Measurements from ENCODE around the gene ARMC9. TPM values are rescaled to one million over a fixed set of nuclear protein-coding genes. Genes with fewer than 3 reads are reported as not detected.

ARMC9 gene
- total RNA-seq, 1 donor: 189 TPM

DNA sequence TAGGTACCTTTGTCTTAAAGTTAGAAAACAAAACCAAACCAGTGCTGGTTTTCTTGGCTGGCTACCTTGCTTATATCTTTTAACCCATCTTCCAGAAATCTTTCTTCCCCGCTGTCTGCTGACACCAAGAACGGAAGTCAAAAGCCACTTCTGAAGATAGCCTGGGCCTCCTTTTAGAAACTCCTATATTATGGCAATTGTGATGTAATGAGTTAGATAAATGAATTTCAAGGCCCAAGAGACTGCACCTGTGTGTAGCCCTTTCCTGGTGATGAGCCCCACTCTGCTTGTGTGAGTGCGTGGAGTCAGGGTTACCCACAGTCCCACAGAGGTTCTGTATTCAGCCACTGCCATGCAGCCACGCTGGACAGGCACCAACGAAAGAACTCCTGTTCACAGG, 60.7 kb downstream of the ARMC9 start:
- no peak overlapping the region for H3K4me3 ChIP-seq (ENCODE audit: low read depth, low read length)
- TF ChIP-seq, protein P1, sequence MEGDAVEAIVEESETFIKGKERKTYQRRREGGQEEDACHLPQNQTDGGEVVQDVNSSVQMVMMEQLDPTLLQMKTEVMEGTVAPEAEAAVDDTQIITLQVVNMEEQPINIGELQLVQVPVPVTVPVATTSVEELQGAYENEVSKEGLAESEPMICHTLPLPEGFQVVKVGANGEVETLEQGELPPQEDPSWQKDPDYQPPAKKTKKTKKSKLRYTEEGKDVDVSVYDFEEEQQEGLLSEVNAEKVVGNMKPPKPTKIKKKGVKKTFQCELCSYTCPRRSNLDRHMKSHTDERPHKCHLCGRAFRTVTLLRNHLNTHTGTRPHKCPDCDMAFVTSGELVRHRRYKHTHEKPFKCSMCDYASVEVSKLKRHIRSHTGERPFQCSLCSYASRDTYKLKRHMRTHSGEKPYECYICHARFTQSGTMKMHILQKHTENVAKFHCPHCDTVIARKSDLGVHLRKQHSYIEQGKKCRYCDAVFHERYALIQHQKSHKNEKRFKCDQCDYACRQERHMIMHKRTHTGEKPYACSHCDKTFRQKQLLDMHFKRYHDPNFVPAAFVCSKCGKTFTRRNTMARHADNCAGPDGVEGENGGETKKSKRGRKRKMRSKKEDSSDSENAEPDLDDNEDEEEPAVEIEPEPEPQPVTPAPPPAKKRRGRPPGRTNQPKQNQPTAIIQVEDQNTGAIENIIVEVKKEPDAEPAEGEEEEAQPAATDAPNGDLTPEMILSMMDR (IDR thresholded peaks at IDR 0.05; ENCODE audit: insufficient read depth, low read depth, low read length): no peak
- no peak for DNase-seq (ENCODE audit: low read depth)

DNA sequence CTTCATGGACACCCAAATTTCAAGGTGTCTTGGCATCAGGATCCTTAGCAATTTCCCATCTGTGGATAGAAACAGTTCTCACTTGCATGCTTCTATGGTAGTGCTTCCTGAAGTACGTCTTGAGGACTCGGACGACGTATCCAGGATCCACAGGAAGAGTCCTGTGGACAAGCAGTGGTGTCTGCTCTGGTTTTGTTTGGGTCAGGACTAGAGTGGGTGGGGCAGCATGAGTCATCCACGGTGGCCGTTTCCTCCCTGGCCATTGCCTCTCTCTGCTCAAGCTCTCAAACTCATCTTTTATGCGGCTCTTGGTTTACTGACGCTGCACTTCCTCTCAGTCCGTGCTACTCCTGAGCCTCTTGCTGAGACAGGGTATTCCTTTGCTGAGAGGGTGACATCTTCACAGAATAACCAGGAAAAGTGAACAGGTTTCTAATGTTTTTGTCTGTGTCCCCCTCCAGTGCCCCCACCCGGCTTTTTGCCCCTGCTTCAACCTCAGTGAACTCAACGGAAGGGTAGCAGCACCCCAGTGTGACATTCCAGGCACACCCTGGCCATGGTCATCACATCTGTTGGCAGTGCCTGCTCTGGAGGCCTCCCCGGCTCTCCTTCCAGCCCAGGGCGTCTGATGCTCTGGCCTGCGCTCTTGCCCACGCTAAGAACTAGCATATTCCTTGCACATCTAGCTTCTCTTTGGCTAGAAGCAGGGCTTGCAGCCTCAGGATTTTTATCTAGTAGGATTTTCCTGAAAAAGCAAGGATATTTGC, 62.2 kb downstream of the ARMC9 start:
- no peak overlapping the region for H3K4me3 ChIP-seq (ENCODE audit: low read depth, low read length)
- TF ChIP-seq, protein P1 (IDR thresholded peaks at IDR 0.05; ENCODE audit: insufficient read depth, low read depth, low read length): no peak
- DNase-seq (ENCODE audit: low read depth): peak; percentile 27

DNA sequence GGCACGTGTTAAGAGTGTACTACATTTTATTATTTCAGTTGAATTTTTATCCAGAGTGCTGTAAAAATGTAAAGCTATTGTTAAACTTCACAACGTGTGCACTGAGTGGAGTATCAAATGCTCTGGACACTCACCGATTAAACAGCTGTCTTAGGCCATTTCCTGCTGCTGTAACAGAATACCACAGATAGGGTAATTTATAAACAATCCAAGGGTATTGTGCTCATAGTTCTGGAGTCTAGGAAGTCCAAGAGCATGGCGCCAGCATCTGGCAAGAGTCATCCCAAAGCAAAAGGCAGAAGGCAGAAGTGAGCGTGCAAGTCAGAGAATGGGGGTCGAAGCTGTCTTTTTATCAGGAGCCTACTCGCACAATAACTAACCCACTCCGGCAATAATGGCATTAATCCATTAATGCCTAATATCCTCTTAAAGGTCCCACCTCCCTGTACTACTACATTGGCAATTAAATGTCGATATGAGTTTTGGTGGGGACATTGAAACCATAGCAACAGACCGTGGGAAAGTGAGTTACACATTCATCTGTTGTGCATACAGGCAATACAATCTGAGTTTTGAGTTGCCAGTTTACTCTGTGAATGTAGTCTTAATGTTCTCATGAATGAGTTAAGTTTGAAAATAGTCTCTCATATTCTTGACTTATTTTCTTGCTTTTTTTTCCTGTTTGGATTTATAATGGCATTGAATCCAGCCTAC, 64.8 kb downstream of the ARMC9 start:
- no peak for DNase-seq (ENCODE audit: low read depth)
- H3K4me3 ChIP-seq (ENCODE audit: low read depth, low read length): no peak overlapping the region
- TF ChIP-seq, protein P1 (IDR thresholded peaks at IDR 0.05; ENCODE audit: insufficient read depth, low read depth, low read length): no peak

DNA sequence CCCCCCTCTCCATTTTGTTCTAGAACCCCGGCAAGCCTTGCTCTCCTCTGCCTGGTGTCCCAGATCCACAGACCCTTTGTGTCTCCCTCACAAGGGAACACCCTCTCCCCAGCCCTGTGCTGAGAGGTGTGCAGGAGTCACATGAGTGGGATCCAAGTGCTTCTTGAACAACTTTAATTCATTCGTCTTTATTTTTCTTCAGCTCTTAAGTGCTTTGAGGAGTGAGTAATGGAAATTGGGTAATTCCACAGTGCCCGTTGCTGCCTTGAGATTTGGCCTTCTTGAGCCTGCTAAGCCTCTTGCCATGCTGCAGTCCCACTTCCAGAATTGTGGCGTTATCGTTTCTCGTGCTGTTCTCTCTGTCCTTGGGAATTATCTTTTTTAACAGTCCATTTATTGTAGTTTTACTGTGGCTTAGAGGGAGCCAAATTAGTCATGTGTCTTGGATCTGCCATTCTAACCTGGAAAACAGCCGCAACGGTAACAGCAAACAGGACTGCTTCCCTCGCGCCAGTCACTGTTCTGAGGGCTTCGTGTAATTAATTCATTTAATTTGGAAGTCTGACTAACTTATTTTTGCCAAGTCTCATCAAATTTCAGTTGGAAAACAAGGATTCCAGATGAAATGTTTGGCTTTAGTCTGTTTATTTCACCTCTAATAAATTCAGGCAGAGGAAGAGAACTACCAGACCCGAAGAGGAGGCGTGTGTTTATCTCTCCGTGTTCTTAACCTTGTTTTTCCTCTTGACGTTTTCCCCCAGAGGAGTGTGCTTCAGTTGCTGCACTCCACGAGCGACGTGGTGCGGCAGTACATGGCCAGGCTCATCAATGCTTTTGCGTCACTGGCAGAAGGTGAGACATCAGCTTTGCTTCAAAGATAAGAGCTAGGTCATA, 72.0 kb downstream of the ARMC9 start:
- DNase-seq (ENCODE audit: low read depth): peak; percentile 56
- TF ChIP-seq, protein P1 (IDR thresholded peaks at IDR 0.05; ENCODE audit: insufficient read depth, low read depth, low read length): no peak

DNA sequence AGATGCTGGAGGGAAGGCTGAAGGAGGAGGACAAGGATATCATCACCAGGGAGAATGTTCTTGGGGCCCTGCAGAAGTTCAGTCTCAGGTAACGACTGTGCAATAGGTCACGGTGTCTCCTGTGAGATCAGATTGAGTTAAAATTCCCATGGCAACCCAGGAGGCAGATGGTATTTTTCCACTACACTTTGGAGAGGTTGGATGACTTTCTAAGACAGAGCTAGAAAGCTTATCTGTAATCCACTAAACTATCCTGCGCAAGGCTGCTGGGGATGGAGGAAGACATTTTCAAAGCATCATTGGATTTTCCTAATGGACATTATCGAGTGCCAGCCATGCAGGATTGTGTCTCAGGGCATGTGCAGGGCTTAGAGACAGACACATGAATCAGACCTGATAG, 74.6 kb downstream of the ARMC9 start:
- TF ChIP-seq, protein P1 (IDR thresholded peaks at IDR 0.05; ENCODE audit: insufficient read depth, low read depth, low read length): no peak
- no peak for DNase-seq (ENCODE audit: low read depth)
- H3K4me3 ChIP-seq (ENCODE audit: low read depth, low read length): no peak overlapping the region

More for the DNA sequence above, 72.0 kb downstream of the ARMC9 start:
- H3K4me3 ChIP-seq (ENCODE audit: low read depth, low read length): no peak overlapping the region

DNA sequence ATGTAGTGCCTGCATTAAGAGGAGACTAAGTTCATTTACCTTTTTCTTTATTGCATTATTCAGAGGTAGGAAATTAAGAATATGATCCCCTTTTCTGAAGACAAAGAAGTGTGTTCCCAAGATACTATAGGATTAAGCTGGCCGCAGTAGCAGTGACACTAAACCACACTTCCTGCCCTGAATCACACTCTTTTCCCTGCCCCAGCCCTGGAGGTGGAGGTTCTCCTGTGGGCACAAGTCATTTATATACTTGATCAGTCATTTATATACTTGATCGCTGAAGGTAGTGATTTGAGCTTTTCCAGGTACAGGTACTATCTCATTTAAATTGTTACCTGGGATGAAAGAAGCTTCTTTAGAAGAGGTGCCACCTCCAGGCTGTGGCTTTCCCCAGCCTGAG, 78.6 kb downstream of the ARMC9 start:
- DNase-seq (ENCODE audit: low read depth): no peak
- H3K4me3 ChIP-seq (ENCODE audit: low read depth, low read length): no peak overlapping the region
- TF ChIP-seq, protein P1 (IDR thresholded peaks at IDR 0.05; ENCODE audit: insufficient read depth, low read depth, low read length): no peak

Measured in fibroblast of villous mesenchyme (primary cell).